ENCODE results near the gene DENND1B.

DNA sequence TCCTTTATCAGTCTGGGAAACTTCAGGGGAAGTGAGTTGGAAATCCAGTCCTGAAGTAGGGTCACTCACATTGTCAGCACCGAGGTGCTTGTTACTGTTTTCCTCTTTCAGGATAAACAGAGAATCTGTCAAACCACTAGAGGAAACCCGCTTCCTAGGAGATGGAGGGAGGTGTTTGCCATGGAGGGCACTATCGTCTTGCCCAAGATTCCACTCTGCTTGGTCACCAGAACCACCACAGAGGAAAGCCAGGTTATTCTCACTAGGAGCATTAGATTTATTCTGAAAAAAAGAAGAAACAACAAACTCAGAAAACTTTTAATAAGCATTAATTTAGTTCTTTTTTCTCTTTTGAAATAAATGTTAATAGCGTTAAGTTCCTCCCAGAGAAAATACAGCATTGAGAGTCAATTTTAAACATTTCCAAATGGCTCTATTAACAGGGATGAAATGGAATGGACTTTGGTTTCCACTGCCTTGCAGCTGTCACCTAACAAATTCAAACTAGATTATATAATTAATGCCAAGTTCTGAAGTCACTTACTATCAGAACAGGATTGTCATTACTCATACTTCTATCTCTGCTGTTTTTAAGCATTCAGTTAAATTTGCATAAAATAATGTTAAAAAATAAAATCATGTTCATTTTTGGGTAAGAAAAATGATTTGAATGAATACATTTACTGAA lies 264.4 kb downstream of the DENND1B start:
- TF ChIP-seq, protein P1, sequence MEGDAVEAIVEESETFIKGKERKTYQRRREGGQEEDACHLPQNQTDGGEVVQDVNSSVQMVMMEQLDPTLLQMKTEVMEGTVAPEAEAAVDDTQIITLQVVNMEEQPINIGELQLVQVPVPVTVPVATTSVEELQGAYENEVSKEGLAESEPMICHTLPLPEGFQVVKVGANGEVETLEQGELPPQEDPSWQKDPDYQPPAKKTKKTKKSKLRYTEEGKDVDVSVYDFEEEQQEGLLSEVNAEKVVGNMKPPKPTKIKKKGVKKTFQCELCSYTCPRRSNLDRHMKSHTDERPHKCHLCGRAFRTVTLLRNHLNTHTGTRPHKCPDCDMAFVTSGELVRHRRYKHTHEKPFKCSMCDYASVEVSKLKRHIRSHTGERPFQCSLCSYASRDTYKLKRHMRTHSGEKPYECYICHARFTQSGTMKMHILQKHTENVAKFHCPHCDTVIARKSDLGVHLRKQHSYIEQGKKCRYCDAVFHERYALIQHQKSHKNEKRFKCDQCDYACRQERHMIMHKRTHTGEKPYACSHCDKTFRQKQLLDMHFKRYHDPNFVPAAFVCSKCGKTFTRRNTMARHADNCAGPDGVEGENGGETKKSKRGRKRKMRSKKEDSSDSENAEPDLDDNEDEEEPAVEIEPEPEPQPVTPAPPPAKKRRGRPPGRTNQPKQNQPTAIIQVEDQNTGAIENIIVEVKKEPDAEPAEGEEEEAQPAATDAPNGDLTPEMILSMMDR (IDR thresholded peaks at IDR 0.05) = no peak
- no peak for TF ChIP-seq POLR2A (IDR thresholded peaks at IDR 0.05)
